HFFc6 (cell line): ENCODE data around the gene U2AF2. TPM values are rescaled to one million over a fixed set of nuclear protein-coding genes. Genes with fewer than 3 reads are reported as not detected.

Experiments
- DNase-seq: peaks from one replicate; pipeline ENCODE4 v3.0.0-alpha.2; 2018
- H3K27ac Mint-ChIP-seq: 2 replicates; pipeline ENCODE4 v1.8.0; 2020; ENCODE audit warnings: mild to moderate bottlenecking, mixed read lengths
- H3K27me3 Mint-ChIP-seq: 2 replicates; pipeline ENCODE4 v1.8.0; 2021; ENCODE audit warnings: mild to moderate bottlenecking, moderate library complexity, mixed read lengths; ENCODE audit not compliant: insufficient read depth
- H3K36me3 Mint-ChIP-seq: 2 replicates; pipeline ENCODE4 v1.8.0; 2021; ENCODE audit warnings: low read depth, mixed read lengths
- H3K4me1 Mint-ChIP-seq: 2 replicates; pipeline ENCODE4 v1.8.0; 2020; ENCODE audit warnings: low read depth, mixed read lengths
- H3K4me3 Mint-ChIP-seq: 2 replicates; pipeline ENCODE4 v1.8.0; 2020; ENCODE audit warnings: mild to moderate bottlenecking, moderate library complexity, mixed read lengths
- H3K9me3 Mint-ChIP-seq: 2 replicates; pipeline ENCODE4 v1.8.0; 2020; ENCODE audit warnings: mild to moderate bottlenecking, mixed read lengths
- total RNA-seq, 6 experiments: library from RNA; stranded (reverse); fragmentation: NEBNext Ultra II Directional; extraction: Animal tissue kit (Norgen Biotek cat#: 25700); gene quantifications; 2 replicates in 1 of 6; 3 replicates in 5 of 6; pipeline ENCODE4 v1.2.3, GENCODE V29; 2021
- TF ChIP-seq, protein P1 (sequence below): fragments of 200-600 bp; sonication (generic); IDR thresholded peaks from 2 replicates; pipeline ENCODE4 v1.5.0; 2021; ENCODE audit warnings: antibody characterized with exemption, mild to moderate bottlenecking

U2AF2 gene
- total RNA-seq, 6 experiments from 2014 or later: 212 to 241 (median 226) TPM

GRCh38 chr19:55642153-55643002, 12.5 kb upstream of the U2AF2 start:
- H3K36me3 Mint-ChIP-seq: peaks cover 31% of the 10 kb centered on the region
- no peaks in the 10 kb centered on the region for H3K9me3 Mint-ChIP-seq
- H3K4me1 Mint-ChIP-seq: peaks cover 53% of the 10 kb centered on the region
- peaks cover 9% of the 10 kb centered on the region for H3K27me3 Mint-ChIP-seq
- peak overlapping the region; percentile 94 for H3K4me3 Mint-ChIP-seq
- TF ChIP-seq, protein P1, sequence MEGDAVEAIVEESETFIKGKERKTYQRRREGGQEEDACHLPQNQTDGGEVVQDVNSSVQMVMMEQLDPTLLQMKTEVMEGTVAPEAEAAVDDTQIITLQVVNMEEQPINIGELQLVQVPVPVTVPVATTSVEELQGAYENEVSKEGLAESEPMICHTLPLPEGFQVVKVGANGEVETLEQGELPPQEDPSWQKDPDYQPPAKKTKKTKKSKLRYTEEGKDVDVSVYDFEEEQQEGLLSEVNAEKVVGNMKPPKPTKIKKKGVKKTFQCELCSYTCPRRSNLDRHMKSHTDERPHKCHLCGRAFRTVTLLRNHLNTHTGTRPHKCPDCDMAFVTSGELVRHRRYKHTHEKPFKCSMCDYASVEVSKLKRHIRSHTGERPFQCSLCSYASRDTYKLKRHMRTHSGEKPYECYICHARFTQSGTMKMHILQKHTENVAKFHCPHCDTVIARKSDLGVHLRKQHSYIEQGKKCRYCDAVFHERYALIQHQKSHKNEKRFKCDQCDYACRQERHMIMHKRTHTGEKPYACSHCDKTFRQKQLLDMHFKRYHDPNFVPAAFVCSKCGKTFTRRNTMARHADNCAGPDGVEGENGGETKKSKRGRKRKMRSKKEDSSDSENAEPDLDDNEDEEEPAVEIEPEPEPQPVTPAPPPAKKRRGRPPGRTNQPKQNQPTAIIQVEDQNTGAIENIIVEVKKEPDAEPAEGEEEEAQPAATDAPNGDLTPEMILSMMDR: no peak
- peak overlapping the region; percentile 97 for H3K27ac Mint-ChIP-seq
- no peak for DNase-seq

- Mint-ChIP-seq H3K36me3 (peaks cover 22% of the 10 kb centered on the region), H3K4me3 (peak within 1 kb of the TSS; percentile 94), H3K27me3 (peaks cover 9% of the 10 kb centered on the region), H3K9me3 (no peaks in the 10 kb centered on the region), H3K27ac (peak within 1 kb of the TSS; percentile 97), H3K4me1 (peaks cover 50% of the 10 kb centered on the region)
- peak; percentile 62 for DNase-seq
- TF ChIP-seq, protein P1: no peak
These were observed 11.6 kb upstream of the U2AF2 start, which contains the start of gene ZNF581 for GRCh38 chr19:55643003-55643886. Gene ZNF581, plus strand, starts transcription at chr19:55643649. Its CDS starts 923 bp downstream, at chr19:55644572.

DNA sequence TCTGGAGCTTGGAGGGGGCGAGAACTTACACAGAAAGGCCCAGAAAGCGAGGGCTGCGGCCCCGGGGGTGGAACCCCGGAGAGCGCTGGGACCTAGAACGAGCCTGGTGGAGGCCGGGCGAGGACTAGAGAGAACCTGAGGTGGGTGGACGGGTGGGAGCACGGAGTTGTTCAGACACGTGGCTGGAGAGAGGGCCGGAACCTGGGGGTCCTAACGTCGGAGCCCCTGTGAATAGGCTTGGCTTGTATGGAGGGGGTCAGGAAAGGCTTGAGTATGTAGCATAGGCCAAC, 11.0 kb upstream of the U2AF2 start:
- TF ChIP-seq, protein P1: no peak
- H3K36me3 Mint-ChIP-seq: peaks cover 18% of the 10 kb centered on the region
- H3K27me3 Mint-ChIP-seq: peaks cover 9% of the 10 kb centered on the region
- peak overlapping the region; percentile 86 for H3K27ac Mint-ChIP-seq
- no peak for DNase-seq
- peak overlapping the region; percentile 92 for H3K4me3 Mint-ChIP-seq
- H3K9me3 Mint-ChIP-seq: no peaks in the 10 kb centered on the region
- peaks cover 49% of the 10 kb centered on the region for H3K4me1 Mint-ChIP-seq

DNA sequence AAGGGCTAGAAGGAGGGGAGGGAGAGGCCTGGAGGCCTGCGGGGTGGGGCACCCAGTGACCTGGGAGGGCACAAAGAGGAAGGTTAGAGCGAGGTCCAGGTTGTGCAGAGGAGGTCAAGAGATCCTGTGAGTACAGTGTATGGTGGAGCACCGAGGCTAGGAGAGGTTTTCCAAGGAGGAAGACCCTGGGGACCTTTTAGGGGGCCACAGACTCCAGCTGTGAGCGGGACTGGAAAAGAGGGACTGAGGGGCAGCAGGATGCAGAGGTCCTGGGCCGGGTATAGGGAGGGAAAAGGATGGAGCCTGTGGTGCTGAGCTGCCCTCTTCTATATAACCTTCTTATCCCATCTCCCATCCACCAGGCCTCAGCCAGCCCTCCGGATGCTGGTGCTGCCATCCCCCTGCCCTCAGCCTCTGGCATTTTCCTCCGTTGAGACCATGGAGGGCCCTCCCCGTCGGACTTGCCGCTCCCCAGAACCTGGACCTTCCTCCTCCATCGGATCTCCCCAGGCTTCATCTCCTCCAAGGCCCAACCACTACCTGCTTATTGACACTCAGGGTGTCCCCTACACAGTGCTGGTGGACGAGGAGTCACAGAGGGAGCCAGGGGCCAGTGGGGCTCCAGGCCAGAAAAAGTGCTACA, 10.5 kb upstream of the U2AF2 start:
- Mint-ChIP-seq H3K36me3 (peaks cover 14% of the 10 kb centered on the region), H3K4me1 (peaks cover 44% of the 10 kb centered on the region), H3K4me3 (peak overlapping the region; percentile 92), H3K27me3 (peaks cover 9% of the 10 kb centered on the region), H3K27ac (peak overlapping the region; percentile 86), H3K9me3 (no peaks in the 10 kb centered on the region)
- no peak for DNase-seq
- TF ChIP-seq, protein P1: no peak

GRCh38 chr19:55644842-55645511, 9.9 kb upstream of the U2AF2 start:
- H3K27me3 Mint-ChIP-seq: peaks cover 9% of the 10 kb centered on the region
- peak overlapping the region; percentile 92 for H3K4me3 Mint-ChIP-seq
- peak overlapping the region; percentile 86; the same call in 1 of the 2 replicates for H3K27ac Mint-ChIP-seq
- no peaks in the 10 kb centered on the region for H3K9me3 Mint-ChIP-seq
- peaks cover 14% of the 10 kb centered on the region for H3K36me3 Mint-ChIP-seq
- TF ChIP-seq, protein P1: no peak
- peaks cover 40% of the 10 kb centered on the region for H3K4me1 Mint-ChIP-seq
- no peak for DNase-seq
